Measurements from ENCODE around the gene PPP2R3A.

The PPP2R3A gene, protein sequence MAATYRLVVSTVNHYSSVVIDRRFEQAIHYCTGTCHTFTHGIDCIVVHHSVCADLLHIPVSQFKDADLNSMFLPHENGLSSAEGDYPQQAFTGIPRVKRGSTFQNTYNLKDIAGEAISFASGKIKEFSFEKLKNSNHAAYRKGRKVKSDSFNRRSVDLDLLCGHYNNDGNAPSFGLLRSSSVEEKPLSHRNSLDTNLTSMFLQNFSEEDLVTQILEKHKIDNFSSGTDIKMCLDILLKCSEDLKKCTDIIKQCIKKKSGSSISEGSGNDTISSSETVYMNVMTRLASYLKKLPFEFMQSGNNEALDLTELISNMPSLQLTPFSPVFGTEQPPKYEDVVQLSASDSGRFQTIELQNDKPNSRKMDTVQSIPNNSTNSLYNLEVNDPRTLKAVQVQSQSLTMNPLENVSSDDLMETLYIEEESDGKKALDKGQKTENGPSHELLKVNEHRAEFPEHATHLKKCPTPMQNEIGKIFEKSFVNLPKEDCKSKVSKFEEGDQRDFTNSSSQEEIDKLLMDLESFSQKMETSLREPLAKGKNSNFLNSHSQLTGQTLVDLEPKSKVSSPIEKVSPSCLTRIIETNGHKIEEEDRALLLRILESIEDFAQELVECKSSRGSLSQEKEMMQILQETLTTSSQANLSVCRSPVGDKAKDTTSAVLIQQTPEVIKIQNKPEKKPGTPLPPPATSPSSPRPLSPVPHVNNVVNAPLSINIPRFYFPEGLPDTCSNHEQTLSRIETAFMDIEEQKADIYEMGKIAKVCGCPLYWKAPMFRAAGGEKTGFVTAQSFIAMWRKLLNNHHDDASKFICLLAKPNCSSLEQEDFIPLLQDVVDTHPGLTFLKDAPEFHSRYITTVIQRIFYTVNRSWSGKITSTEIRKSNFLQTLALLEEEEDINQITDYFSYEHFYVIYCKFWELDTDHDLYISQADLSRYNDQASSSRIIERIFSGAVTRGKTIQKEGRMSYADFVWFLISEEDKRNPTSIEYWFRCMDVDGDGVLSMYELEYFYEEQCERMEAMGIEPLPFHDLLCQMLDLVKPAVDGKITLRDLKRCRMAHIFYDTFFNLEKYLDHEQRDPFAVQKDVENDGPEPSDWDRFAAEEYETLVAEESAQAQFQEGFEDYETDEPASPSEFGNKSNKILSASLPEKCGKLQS (N-terminal part only)

GRCh38 chr3:135965506-135966270 lies at the start of gene PPP2R3A:
Gene PPP2R3A, plus strand, starts transcription at chr3:135965728. Its CDS starts 35,771 bp downstream, at chr3:136001499.
- TF ChIP-seq, protein P1, sequence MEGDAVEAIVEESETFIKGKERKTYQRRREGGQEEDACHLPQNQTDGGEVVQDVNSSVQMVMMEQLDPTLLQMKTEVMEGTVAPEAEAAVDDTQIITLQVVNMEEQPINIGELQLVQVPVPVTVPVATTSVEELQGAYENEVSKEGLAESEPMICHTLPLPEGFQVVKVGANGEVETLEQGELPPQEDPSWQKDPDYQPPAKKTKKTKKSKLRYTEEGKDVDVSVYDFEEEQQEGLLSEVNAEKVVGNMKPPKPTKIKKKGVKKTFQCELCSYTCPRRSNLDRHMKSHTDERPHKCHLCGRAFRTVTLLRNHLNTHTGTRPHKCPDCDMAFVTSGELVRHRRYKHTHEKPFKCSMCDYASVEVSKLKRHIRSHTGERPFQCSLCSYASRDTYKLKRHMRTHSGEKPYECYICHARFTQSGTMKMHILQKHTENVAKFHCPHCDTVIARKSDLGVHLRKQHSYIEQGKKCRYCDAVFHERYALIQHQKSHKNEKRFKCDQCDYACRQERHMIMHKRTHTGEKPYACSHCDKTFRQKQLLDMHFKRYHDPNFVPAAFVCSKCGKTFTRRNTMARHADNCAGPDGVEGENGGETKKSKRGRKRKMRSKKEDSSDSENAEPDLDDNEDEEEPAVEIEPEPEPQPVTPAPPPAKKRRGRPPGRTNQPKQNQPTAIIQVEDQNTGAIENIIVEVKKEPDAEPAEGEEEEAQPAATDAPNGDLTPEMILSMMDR (IDR thresholded peaks at IDR 0.05; ENCODE audit: low read depth, low read length, missing control alignments) = no peak
- DNase-seq (ENCODE audit: low read depth) = no peak
- H3K4me3 ChIP-seq (ENCODE audit: low read depth, low read length) = peak within 1 kb of the TSS; percentile 68

DNA sequence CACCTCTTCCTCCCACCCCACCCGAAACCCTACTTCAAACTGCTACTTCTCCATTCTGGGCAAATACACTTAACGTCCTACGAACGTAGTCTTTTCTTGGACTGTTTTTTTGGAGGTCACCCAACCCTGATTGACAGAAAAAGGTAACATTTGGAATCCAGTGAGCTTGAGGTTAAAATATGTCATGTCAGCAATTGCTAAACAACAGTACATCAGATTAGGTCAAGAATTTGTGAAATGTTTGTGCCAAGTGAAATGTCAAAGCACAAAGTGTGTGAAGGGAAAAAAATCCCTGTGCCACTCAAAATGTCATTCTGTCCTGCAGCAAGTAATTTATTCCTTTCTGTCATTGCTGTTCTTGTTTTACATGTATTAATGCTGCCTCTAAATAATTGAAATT lies 49.2 kb upstream of the PPP2R3A start:
- H3K4me3 ChIP-seq (ENCODE audit: low read depth, low read length) = no peak overlapping the region
- TF ChIP-seq, protein P1 (IDR thresholded peaks at IDR 0.05; ENCODE audit: low read depth, low read length, missing control alignments) = no peak
- DNase-seq (ENCODE audit: low read depth) = no peak

DNA sequence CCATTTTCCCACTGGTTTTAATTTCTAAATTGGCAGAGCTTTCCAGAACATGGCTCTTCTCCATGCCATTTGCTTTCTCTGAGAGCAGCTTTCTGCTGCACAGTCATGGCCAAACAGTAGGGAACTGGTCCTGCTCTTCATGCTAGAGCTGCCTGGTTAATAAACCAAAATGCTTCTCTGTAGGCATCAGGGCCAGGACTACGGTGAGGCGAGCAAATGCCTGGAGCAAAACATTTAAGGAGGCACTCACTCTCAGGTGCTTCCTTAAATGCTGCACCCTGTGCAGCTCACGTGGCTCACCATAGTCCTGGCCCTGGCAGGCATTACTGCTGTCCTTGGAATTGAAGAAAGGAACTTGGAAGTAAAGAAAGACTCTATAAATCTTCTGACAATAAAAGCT lies 48.5 kb upstream of the PPP2R3A start:
- DNase-seq (ENCODE audit: low read depth) = no peak
- TF ChIP-seq, protein P1 (IDR thresholded peaks at IDR 0.05; ENCODE audit: low read depth, low read length, missing control alignments) = no peak
- no peak overlapping the region for H3K4me3 ChIP-seq (ENCODE audit: low read depth, low read length)

DNA sequence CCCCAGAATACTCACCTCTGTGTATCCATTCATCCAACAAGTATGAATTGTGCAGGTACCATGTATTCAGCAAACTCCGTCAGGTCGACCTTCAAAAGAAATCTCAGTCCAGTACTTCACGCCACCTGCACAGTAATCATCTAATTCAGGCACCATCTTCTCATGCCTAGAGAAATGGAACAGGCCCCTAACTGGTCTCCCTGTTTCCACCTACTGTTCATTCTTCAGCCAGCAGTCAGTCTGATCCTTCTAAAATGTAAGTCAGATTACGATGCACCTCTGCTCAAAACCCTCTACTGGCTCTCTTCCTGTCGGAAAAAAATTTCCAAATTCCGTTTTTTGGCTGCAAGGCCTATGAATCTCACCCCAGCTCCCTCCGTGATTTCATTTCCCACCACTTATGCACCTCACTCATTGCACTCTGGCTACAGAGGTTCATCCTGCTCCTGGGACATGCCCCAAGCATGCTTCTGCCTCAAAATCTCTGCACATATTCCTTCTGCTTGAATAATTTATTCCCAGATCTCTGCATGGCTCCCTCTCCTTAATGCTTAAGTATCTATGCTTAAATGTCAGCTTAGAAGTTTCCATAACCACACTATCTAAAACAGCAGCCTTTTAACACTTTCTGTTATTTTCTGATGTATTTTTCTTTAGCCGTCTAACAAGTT lies 47.5 kb upstream of the PPP2R3A start:
- TF ChIP-seq, protein P1 (IDR thresholded peaks at IDR 0.05; ENCODE audit: low read depth, low read length, missing control alignments) = no peak
- DNase-seq (ENCODE audit: low read depth) = no peak
- H3K4me3 ChIP-seq (ENCODE audit: low read depth, low read length) = no peak overlapping the region

DNA sequence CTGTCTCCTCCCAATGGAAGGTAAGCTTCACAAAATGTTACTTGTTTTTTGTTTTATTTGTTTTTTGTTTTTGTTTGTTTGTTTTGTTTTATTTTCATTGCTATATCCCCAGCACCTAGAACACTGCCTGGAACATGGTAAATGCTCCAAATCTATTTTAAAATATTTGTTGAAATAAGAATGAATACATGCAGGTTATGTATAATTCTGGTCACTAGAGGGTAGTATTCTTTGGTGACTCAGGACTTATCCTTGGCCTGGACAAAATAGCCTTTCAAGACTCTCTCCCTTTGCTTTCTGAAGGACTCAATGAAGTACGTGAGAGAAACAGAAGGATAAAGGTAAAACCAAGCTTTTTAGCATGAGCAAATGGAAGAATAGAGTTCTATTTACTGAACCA lies 46.9 kb upstream of the PPP2R3A start:
- no peak overlapping the region for H3K4me3 ChIP-seq (ENCODE audit: low read depth, low read length)
- TF ChIP-seq, protein P1 (IDR thresholded peaks at IDR 0.05; ENCODE audit: low read depth, low read length, missing control alignments) = no peak
- no peak for DNase-seq (ENCODE audit: low read depth)

DNA sequence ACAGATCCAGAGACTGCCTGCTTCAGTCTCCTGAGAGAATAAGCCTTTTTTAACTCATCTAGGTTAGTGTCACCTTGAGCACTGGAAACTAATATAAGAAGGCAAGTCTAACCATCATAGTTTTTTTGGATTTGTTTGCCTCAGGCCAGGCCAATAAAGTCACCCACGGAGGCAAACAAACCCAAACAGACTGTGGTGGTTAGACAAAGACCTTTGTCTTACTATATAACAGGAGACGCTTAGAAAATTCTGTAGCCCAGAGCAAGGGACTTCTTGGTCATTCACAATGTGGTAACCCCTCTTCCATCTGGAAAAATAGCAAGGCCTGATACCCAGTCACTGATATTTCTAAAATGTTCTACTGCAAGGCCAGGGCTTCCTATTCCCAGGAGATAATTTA lies 45.3 kb upstream of the PPP2R3A start:
- DNase-seq (ENCODE audit: low read depth) = no peak
- TF ChIP-seq, protein P1 (IDR thresholded peaks at IDR 0.05; ENCODE audit: low read depth, low read length, missing control alignments) = no peak
- no peak overlapping the region for H3K4me3 ChIP-seq (ENCODE audit: low read depth, low read length)
